OCI-LY7 (cell line): ENCODE measurements around the gene LSM5. TPM values are rescaled to one million over a fixed set of nuclear protein-coding genes. Genes with fewer than 3 reads are reported as not detected.

Experiments used
- BruUV-seq: library from RNA; stranded (reverse); fragments of 400-500 nt; replicated peaks from 2 replicates; lab custom pipeline; 2021; lab: Mats Ljungman, UMichigan
- CTCF ChIA-PET: fragments of 300-600 bp; sonication (Branson Sonifier 250); formaldehyde crosslinking; loops from one replicate; lab custom pipeline; 2022; ENCODE audit warnings: antibody characterized with exemption; ENCODE audit not compliant: unreplicated experiment; lab: Charles Lee
- POLR2A ChIA-PET: fragments of 300-600 bp; sonication (Branson Sonifier 250); formaldehyde crosslinking; loops from one replicate; lab custom pipeline; 2022; ENCODE audit warnings: antibody characterized with exemption; lab: Charles Lee
- DNase-seq: peaks from one replicate; pipeline ENCODE4 v3.0.0-alpha.2; 2015; ENCODE audit warnings: low spot score
- H2AFZ ChIP-seq: fragments of 200-600 bp; sonication (generic), shearing (Covaris generic); 2 replicates; pipeline ENCODE4 v1.6.1; 2014; ENCODE audit warnings: mild to moderate bottlenecking, antibody characterized with exemption, low read length, moderate library complexity
- H3K27ac ChIP-seq: fragments of 200-600 bp; sonication (generic); 2 replicates; pipeline ENCODE4 v1.5.1; 2014; ENCODE audit warnings: mixed run types, low read depth, mild to moderate bottlenecking, moderate library complexity, low read length, inconsistent platforms; ENCODE audit not compliant: poor library complexity, severe bottlenecking
- H3K36me3 ChIP-seq: fragments of 200-600 bp; sonication (generic); 2 replicates; pipeline ENCODE4 v1.6.1; 2014; ENCODE audit warnings: mild to moderate bottlenecking, antibody characterized with exemption, low read length, moderate library complexity, mixed read lengths; ENCODE audit not compliant: insufficient read depth
- H3K4me1 ChIP-seq: fragments of 200-600 bp; sonication (generic); 2 replicates; pipeline ENCODE4 v1.5.1; 2014; ENCODE audit warnings: mild to moderate bottlenecking, low read length; ENCODE audit not compliant: insufficient read depth, poor library complexity, severe bottlenecking
- H3K4me2 ChIP-seq: fragments of 200-600 bp; sonication (generic); 2 replicates; pipeline ENCODE4 v1.6.1; 2014; ENCODE audit warnings: mild to moderate bottlenecking, low read length
- H3K4me3 ChIP-seq: fragments of 200-600 bp; sonication (generic); 2 replicates; pipeline ENCODE4 v1.5.1; 2014; ENCODE audit warnings: mild to moderate bottlenecking, low read depth, low read length; ENCODE audit not compliant: poor library complexity, severe bottlenecking
- H3K79me2 ChIP-seq: fragments of 200-600 bp; sonication (generic); 2 replicates; pipeline ENCODE4 v1.6.1; 2016; ENCODE audit warnings: low read depth, mild to moderate bottlenecking, low read length, moderate library complexity, mixed read lengths; ENCODE audit not compliant: insufficient read depth
- H3K9me2 ChIP-seq: fragments of 200-600 bp; sonication (generic); 2 replicates; pipeline ENCODE4 v1.6.1; 2016; ENCODE audit warnings: mild to moderate bottlenecking, low read length, mixed read lengths; ENCODE audit not compliant: insufficient read depth
- H3K9me3 ChIP-seq: fragments of 200-600 bp; sonication (generic); 2 replicates; pipeline ENCODE4 v1.6.1; 2014; ENCODE audit warnings: mild to moderate bottlenecking, mixed run types, low read length, mixed read lengths
- H4K20me1 ChIP-seq: fragments of 200-600 bp; sonication (generic); 2 replicates; pipeline ENCODE4 v1.6.1; 2014; ENCODE audit warnings: mild to moderate bottlenecking, antibody characterized with exemption, low read length, moderate library complexity, mixed read lengths; ENCODE audit not compliant: insufficient read depth
- EZH2phosphoT487 ChIP-seq: fragments of 200-600 bp; sonication (generic); IDR thresholded peaks from 2 replicates; pipeline ENCODE4 v1.6.1; 2018; ENCODE audit warnings: low read depth, borderline replicate concordance, mild to moderate bottlenecking, mixed run types, antibody characterized with exemption, low read length, moderate library complexity, mixed read lengths
- intact Hi-C: fragments of 100-400 bp; cut with micrococcal nuclease; formaldehyde crosslinking; loops from one replicate; pipeline ENCODE4 v1.10.0; 2022; ENCODE audit not compliant: unreplicated experiment
- total RNA-seq, 2 experiments: library from RNA; depleted of rRNA in 1 of 2; stranded (reverse); fragments of >200 nt in 1 of 2; shearing (Covaris generic) in 1 of 2; gene quantifications; 2 replicates each; pipeline ENCODE4 v1.2.3, GENCODE V29; 2014 to 2022
- TF ChIP-seq, protein P1 (sequence below): fragments of 200-600 bp; sonication (generic); conservative IDR thresholded peaks from 2 replicates; pipeline ENCODE4 v1.5.1; 2014; ENCODE audit warnings: mild to moderate bottlenecking, antibody characterized with exemption, low read length, moderate library complexity, mixed read lengths

Gene LSM5
- total RNA-seq, 2 experiments from 2014 or later: 38.9 to 108 TPM

DNA sequence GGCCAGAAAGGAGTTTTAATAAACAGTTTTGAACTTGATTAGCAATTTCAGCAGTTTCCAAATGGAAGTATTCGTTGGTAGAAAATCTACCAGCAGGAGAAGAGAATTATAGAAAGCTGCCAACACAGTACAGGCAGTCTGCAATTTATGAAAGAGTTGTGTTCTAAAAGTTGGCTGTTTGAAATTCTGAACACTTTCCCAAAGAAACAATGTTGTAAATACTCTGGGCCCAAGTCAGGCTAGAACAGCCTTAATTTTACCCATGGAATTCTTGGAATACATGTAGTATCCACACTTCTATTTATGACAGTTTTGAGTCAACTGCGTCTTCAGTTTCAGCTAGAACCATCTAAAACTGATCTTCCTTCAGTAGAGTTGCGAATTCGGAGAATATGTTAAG, 47.6 kb upstream of the LSM5 start:
- TF ChIP-seq EZH2phosphoT487: no peak
- TF ChIP-seq, protein P1, sequence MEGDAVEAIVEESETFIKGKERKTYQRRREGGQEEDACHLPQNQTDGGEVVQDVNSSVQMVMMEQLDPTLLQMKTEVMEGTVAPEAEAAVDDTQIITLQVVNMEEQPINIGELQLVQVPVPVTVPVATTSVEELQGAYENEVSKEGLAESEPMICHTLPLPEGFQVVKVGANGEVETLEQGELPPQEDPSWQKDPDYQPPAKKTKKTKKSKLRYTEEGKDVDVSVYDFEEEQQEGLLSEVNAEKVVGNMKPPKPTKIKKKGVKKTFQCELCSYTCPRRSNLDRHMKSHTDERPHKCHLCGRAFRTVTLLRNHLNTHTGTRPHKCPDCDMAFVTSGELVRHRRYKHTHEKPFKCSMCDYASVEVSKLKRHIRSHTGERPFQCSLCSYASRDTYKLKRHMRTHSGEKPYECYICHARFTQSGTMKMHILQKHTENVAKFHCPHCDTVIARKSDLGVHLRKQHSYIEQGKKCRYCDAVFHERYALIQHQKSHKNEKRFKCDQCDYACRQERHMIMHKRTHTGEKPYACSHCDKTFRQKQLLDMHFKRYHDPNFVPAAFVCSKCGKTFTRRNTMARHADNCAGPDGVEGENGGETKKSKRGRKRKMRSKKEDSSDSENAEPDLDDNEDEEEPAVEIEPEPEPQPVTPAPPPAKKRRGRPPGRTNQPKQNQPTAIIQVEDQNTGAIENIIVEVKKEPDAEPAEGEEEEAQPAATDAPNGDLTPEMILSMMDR: no peak
- intact Hi-C loops: no loop called here
- no peak overlapping the region for H3K4me3 ChIP-seq
- no peak overlapping the region for H3K27ac ChIP-seq
- DNase-seq: no peak
- BruUV-seq: no TSS peak
- 0 out of 2 replicates have a peak, but pooled peaks cover 5% of the 10 kb centered on the region for H4K20me1 ChIP-seq
- CTCF ChIA-PET: no interaction called here
- H3K79me2 ChIP-seq: peaks cover 17% of the 10 kb centered on the region; the same call in 1 of the 2 replicates
- no peak overlapping the region for H2AFZ ChIP-seq
- POLR2A ChIA-PET: no interaction called here
- no peak overlapping the region for H3K4me2 ChIP-seq
- H3K9me2 ChIP-seq: no peaks in the 10 kb centered on the region
- no peaks in the 10 kb centered on the region for H3K9me3 ChIP-seq
- H3K36me3 ChIP-seq: peaks cover 14% of the 10 kb centered on the region
- no peaks in the 10 kb centered on the region for H3K4me1 ChIP-seq

GRCh38 chr7:32536585-32536984, 46.4 kb upstream of the LSM5 start:
- TF ChIP-seq, protein P1: no peak
- no peak for TF ChIP-seq EZH2phosphoT487
- Histone ChIP-seq H4K20me1 (0 out of 2 replicates have a peak, but pooled peaks cover 5% of the 10 kb centered on the region), H3K27ac (no peak overlapping the region), H3K9me3 (peaks cover 7% of the 10 kb centered on the region; the same call in 1 of the 2 replicates), H3K9me2 (no peaks in the 10 kb centered on the region), H2AFZ (no peak overlapping the region), H3K4me2 (no peak overlapping the region), H3K36me3 (peaks cover 24% of the 10 kb centered on the region), H3K4me3 (no peak overlapping the region), H3K4me1 (no peaks in the 10 kb centered on the region), H3K79me2 (peaks cover 17% of the 10 kb centered on the region; the same call in 1 of the 2 replicates)
- CTCF ChIA-PET: no interaction called here
- intact Hi-C loops: no loop called here
- BruUV-seq: no TSS peak
- POLR2A ChIA-PET: no interaction called here
- DNase-seq: no peak

GRCh38 chr7:32536016-32536415, 45.8 kb upstream of the LSM5 start:
- Histone ChIP-seq H3K9me3 (peaks cover 11% of the 10 kb centered on the region; the same call in 1 of the 2 replicates), H2AFZ (no peak overlapping the region), H3K9me2 (no peaks in the 10 kb centered on the region), H3K27ac (no peak overlapping the region), H3K4me3 (no peak overlapping the region), H3K4me2 (no peak overlapping the region), H3K4me1 (no peaks in the 10 kb centered on the region), H3K79me2 (peaks cover 17% of the 10 kb centered on the region; the same call in 1 of the 2 replicates), H4K20me1 (0 out of 2 replicates have a peak, but pooled peaks cover 5% of the 10 kb centered on the region), H3K36me3 (peaks cover 29% of the 10 kb centered on the region)
- ChIA-PET POLR2A (no interaction called here), CTCF (no interaction called here)
- no TSS peak for BruUV-seq
- TF ChIP-seq EZH2phosphoT487: no peak
- TF ChIP-seq, protein P1: no peak
- intact Hi-C loops: no loop called here
- no peak for DNase-seq
